IPS-18a (cell line): ENCODE measurements around the gene CSHL1.

Experiments used
- H3K27ac ChIP-seq: one replicate; pipeline ENCODE4 v1.5.1; 2013; ENCODE audit warnings: low read length
- H3K27me3 ChIP-seq: one replicate; pipeline ENCODE4 v1.6.1; 2013; ENCODE audit warnings: mild to moderate bottlenecking, low read length; ENCODE audit not compliant: control insufficient read depth, insufficient read depth
- H3K36me3 ChIP-seq: one replicate; pipeline ENCODE4 v1.6.1; 2013; ENCODE audit warnings: low read depth, low read length; ENCODE audit not compliant: control insufficient read depth
- H3K4me1 ChIP-seq: one replicate; pipeline ENCODE4 v1.6.1; 2013; ENCODE audit warnings: low read depth, low read length; ENCODE audit not compliant: control insufficient read depth
- H3K4me3 ChIP-seq: one replicate; pipeline ENCODE4 v1.5.1; 2013; ENCODE audit warnings: low read length
- H3K9ac ChIP-seq: one replicate; pipeline ENCODE4 v1.6.1; 2013; ENCODE audit warnings: mild to moderate bottlenecking, low read length, moderate library complexity
- H3K9me3 ChIP-seq: one replicate; pipeline ENCODE4 v1.6.1; 2013; ENCODE audit warnings: low read depth, low read length; ENCODE audit not compliant: control insufficient read depth

Gene CSHL1

DNA sequence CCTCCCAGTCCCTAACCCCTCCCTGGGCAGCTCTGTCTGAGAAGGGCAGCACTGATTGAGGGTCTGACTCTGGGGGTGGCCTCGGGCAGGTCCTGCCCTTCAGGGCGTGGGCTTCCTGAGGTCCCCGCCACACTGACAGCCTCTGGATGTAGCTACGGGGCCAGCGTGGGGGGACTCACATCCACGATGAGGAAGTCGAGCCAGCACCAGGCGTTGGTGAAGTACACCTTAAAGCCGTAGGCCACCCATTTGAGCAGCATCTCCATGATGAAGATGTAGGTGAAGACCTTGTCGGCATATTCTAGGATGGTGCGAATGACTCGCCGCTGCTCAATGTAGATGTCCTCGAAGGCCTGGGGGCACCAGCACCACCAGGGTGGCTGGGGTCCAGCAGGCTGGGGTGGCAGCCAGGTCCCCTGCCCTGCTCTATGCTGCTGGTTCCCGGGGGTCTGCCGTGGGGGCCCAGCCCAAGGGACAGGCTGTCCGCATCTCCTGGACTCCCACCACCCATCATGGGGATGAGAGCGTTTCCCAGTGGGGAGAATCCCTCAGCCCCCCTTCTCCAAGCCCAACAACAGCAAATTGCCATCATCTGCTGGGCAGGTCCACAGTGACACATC is 36.8 kb upstream of the CSHL1 start:
- no peaks in the 10 kb centered on the region for H3K4me1 ChIP-seq
- no peaks in the 10 kb centered on the region for H3K36me3 ChIP-seq
- no peaks in the 10 kb centered on the region for H3K9me3 ChIP-seq
- H3K27me3 ChIP-seq, result no peaks in the 10 kb centered on the region
- no peak overlapping the region for H3K9ac ChIP-seq
- H3K27ac ChIP-seq, result no peak overlapping the region
- H3K4me3 ChIP-seq, result no peak overlapping the region

DNA sequence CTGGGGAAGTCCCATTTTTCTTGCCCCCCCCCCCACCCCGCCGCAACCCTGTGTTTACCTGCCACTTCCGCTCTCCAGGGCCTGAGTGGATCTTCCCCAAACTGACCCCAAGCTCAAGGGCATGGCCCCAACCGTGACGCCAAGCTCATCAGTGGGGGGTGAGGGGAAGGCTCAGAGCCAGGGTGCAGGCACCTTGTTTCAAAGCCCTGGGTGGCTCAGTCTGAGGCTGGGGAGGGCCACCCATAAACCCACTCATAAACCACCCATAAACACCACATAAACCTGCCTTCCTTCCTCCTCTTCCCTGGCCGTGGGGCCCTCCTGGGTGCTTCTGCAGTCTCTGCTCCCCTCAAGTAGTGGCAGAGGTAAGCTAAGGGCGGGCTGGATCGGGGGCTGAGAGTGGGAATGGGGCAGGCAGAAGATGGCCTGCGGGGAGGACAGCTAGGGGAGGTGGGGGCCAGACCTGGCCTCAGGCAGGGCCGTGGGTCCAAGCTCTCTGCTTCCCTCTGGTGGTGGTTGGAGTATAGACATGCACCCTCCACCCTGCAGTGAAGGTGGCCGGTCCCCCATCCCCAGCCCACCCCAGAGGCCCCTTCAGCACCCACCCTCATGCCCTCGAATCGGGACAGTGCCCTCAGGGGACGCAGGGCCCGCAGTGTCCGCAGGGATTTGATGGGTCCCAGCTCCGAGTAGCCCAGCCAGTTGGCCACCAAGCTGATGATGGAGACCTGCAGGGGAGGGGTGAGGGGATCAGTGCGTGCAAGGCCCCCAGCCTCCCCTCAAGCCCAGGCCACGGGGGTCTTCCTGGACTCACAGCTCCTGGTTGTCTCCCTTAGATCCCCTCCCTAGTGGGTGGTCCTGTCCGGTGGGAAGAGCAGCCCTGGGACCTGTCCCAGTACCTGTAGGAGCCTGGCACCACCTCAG is 35.6 kb upstream of the CSHL1 start:
- Histone ChIP-seq H3K27me3 (no peaks in the 10 kb centered on the region), H3K4me3 (no peak overlapping the region), H3K36me3 (no peaks in the 10 kb centered on the region), H3K9ac (no peak overlapping the region), H3K9me3 (no peaks in the 10 kb centered on the region), H3K4me1 (no peaks in the 10 kb centered on the region), H3K27ac (no peak overlapping the region)

DNA sequence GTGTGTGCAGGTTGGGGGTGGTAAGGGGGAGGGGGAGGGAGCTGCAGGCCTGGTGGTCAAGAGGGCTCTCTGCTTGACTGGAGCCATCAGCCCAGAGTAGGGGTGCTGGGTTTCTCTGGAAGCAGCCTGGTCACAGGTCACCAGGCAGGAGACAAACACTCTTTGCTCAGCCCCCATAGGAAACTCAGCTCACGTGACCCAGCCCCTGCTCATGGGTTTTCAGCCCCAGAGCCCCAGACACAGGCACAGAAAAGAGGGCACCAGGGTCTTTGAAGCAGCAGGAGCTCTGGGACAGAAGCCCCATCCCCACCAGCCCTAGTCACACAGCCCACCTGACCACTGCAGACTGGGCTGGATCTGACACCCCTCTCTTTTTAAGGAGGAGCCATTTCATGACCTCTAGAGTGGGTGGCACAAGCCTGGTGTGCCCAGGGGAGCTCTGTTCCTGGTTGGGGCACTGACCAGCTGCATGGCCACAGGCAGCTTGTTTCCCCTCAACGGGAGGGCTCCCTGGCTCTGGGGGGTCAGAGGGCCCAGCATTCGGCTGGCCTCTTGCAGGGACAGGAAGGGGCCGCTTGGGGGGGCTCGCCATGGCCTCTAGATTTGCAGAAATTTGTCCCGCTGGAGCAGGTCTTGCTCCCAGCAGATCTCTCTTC is 34.9 kb upstream of the CSHL1 start:
- no peaks in the 10 kb centered on the region for H3K9me3 ChIP-seq
- H3K4me3 ChIP-seq, result no peak overlapping the region
- no peaks in the 10 kb centered on the region for H3K27me3 ChIP-seq
- H3K9ac ChIP-seq, result no peak overlapping the region
- no peaks in the 10 kb centered on the region for H3K36me3 ChIP-seq
- no peaks in the 10 kb centered on the region for H3K4me1 ChIP-seq
- H3K27ac ChIP-seq, result no peak overlapping the region

DNA sequence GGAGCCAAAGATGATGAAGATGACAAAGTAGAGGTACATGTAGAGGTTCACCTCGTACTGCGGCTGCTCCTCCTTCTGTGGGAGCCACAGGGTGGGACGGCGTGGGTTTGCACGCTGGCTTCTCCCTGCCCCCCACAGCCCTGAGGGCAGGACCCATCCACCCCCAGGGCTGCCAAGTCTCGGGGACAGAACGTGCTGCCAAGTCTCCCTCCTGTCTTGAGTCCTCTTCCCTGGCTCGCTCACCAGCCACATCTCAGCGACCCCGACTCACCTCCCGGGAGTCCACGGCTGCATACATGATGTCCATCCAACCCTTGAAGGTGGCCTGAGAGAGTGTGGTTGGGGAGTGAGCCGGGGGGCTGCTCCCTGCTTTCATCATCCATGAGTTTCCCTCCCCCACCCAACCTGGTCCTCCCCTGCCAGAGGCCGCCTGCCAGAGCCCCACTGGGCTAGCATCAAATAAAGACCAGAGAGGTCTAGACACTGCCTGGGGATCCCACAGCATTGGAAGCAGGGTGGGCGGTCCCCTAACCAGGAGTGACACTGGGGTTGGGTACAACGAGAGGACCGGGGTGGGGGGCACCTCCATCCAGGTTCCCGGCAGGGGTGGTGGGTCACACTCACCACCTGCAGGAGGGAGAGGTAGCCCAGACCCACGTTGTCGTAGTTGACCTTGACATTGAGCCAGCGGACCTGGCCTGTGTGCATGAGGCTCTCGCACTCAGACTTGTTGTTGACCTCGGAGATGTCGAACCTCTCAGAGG is 33.9 kb upstream of the CSHL1 start:
- Histone ChIP-seq H3K27ac (no peak overlapping the region), H3K36me3 (no peaks in the 10 kb centered on the region), H3K27me3 (no peaks in the 10 kb centered on the region), H3K4me3 (no peak overlapping the region), H3K9ac (no peak overlapping the region), H3K4me1 (no peaks in the 10 kb centered on the region), H3K9me3 (no peaks in the 10 kb centered on the region)

DNA sequence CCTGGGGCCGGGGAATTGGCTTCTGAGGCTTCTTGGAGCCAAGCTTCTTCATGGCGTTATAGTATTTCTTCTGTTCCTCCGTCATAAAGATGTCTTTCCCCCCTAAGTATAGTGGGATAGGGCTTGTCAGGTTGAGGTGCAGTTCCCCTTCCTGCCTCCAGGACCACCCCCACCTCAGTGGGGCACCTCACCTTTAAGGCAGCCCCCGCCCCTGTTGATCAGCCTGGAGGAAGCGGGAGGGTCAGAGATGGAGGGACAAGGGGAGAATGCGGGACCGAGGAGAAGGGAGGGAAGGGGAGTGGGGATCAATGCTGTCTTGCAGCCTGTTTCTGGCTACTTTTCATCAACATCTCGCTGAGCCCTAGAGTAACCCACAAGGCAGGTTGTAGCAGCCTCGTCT is 32.7 kb upstream of the CSHL1 start:
- Histone ChIP-seq H3K4me3 (no peak overlapping the region), H3K27me3 (no peaks in the 10 kb centered on the region), H3K4me1 (no peaks in the 10 kb centered on the region), H3K27ac (no peak overlapping the region), H3K9ac (no peak overlapping the region), H3K9me3 (no peaks in the 10 kb centered on the region), H3K36me3 (no peaks in the 10 kb centered on the region)

DNA sequence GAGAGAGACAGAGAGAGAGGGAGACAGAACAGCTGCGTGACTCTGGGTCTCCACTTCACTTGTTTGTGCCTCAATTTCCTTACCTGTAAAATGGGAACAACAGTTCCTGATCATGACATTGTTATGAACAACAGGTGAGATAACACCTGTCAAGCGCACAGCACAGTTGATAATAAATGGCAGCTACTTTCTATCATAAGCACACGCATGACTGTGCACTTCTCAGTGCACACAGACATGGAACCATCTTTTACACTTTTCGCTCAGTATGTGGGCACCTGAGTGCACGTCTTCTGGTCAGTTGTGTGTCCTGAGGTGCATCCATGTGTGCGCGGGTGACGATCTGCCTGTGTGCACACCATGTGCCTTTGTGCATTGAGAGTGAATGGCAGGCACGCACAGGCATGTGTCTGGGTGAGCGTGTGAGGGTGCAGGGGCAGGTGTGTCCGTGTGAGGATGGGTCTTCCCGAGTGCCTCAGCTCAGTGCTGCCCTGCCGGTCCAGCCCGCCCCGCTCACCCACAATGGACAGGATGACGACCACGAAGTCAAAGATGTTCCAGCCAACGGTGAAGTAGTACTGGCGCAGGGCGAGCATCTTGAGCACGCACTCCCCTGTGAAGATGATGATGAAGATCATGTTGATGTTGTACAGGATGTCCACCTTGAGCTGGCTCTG is 31.4 kb upstream of the CSHL1 start:
- no peak overlapping the region for H3K27ac ChIP-seq
- H3K36me3 ChIP-seq, result no peaks in the 10 kb centered on the region
- no peak overlapping the region for H3K9ac ChIP-seq
- no peaks in the 10 kb centered on the region for H3K9me3 ChIP-seq
- H3K4me1 ChIP-seq, result no peaks in the 10 kb centered on the region
- H3K4me3 ChIP-seq, result no peak overlapping the region
- no peaks in the 10 kb centered on the region for H3K27me3 ChIP-seq

DNA sequence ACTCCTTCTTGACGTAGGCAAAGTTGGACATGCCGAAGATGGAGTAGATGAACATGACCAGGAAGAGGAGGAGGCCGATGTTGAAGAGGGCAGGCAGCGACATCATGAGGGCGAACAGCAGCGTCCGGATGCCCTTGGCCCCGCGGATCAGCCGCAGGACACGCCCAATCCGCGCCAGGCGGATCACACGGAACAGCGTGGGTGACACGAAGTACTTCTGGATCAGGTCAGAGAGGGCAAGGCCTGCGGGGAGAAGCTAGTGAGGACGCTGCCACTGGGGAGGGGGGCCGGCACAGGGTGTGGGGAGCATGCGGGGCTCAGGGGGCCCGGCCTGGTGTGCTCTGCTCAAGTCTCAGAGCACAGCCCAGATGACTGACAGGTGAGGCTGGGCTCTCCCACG is 30.7 kb upstream of the CSHL1 start:
- no peak overlapping the region for H3K4me3 ChIP-seq
- H3K27me3 ChIP-seq, result no peaks in the 10 kb centered on the region
- H3K27ac ChIP-seq, result no peak overlapping the region
- H3K36me3 ChIP-seq, result no peaks in the 10 kb centered on the region
- no peak overlapping the region for H3K9ac ChIP-seq
- no peaks in the 10 kb centered on the region for H3K4me1 ChIP-seq
- no peaks in the 10 kb centered on the region for H3K9me3 ChIP-seq

DNA sequence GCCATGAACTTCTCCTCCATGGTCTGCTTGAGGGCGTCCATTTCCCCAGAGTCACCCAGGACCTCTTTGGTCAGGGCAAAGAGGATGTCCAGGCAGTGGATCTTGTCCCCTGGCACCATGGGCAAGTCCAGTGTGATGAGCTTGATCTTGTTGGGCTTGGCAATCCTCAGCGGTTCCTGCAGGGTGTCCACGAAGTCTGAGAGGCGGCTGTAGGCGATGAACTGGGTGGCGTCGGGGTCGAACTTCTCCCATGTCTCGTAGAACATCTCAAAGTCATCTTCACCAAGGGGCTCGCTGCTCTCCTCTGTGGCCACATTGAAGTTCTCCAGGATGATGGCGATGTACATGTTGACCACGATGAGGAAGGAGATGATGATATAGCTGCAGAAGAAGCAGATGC is 30.1 kb upstream of the CSHL1 start:
- no peak overlapping the region for H3K4me3 ChIP-seq
- no peaks in the 10 kb centered on the region for H3K36me3 ChIP-seq
- no peaks in the 10 kb centered on the region for H3K9me3 ChIP-seq
- no peaks in the 10 kb centered on the region for H3K27me3 ChIP-seq
- H3K9ac ChIP-seq, result no peak overlapping the region
- H3K4me1 ChIP-seq, result no peaks in the 10 kb centered on the region
- H3K27ac ChIP-seq, result no peak overlapping the region

DNA sequence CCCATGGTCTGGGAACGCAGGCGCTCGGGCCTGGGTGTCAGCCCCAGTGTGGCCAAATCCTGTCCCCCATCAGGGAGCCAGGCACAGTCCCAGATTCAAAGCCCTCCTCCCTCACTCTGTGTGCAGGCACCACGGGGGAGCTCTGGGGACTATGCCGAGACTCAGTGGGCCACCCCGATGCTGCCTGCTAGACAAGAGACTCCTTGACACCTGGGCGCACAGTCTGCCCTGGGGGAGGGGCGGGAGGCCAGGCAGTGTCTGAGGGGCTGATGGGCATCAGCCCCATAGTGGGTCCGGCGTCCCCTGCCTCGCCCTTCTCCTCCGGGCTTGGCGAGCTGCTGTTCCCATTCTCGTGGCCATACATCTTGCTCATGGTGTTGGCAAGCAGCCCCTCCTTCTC is 29.5 kb upstream of the CSHL1 start:
- no peaks in the 10 kb centered on the region for H3K36me3 ChIP-seq
- H3K27ac ChIP-seq, result no peak overlapping the region
- H3K9me3 ChIP-seq, result no peaks in the 10 kb centered on the region
- no peak overlapping the region for H3K4me3 ChIP-seq
- H3K4me1 ChIP-seq, result no peaks in the 10 kb centered on the region
- no peak overlapping the region for H3K9ac ChIP-seq
- H3K27me3 ChIP-seq, result no peaks in the 10 kb centered on the region

DNA sequence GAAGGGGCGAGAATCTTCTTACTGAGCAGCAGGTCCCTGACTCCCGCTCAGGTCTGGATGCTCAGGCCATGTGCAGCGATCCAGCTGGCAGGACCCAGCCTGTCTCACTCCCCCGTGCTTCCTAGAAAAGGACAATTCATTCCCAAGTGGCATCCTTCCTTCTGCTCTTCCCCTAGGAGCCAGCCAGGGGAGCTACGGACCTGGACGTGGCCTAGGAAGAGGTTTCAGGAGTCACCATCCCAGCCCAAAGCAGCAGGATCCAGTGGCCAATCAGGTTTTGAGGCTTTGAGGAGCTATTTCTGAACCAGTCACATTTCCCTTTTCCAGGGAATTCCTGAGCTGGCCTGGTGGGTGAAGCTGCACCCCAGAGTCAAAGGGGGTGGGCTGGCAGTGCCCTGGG is 28.8 kb upstream of the CSHL1 start:
- Histone ChIP-seq H3K27me3 (no peaks in the 10 kb centered on the region), H3K9me3 (no peaks in the 10 kb centered on the region), H3K27ac (no peak overlapping the region), H3K4me3 (no peak overlapping the region), H3K4me1 (no peaks in the 10 kb centered on the region), H3K36me3 (no peaks in the 10 kb centered on the region), H3K9ac (no peak overlapping the region)

DNA sequence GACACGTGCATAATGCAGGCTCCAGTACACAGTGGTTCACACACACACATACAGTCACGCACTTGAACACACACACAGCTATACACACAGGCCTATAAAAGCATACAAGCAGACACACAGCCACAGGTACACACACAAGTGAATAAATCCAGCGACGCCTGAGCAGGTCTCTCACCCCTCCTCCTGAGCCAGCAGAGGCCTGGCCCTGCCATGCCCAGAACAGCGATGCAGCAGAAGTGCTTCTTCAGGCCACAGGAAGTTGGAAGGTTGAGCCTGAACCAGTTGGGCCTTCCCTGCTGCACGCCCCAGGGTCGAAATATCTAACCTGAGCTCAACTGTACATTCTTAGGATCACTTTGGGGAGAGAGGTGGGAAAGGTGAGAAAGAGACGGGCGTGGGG is 28.3 kb upstream of the CSHL1 start:
- H3K4me3 ChIP-seq, result no peak overlapping the region
- no peaks in the 10 kb centered on the region for H3K36me3 ChIP-seq
- no peak overlapping the region for H3K27ac ChIP-seq

More for the DNA sequence above, 28.3 kb upstream of the CSHL1 start:
- Histone ChIP-seq H3K9me3 (no peaks in the 10 kb centered on the region), H3K9ac (no peak overlapping the region), H3K27me3 (no peaks in the 10 kb centered on the region), H3K4me1 (no peaks in the 10 kb centered on the region)
